H1 (cell line): ENCODE results near the gene TMTC2. TPM values are rescaled to one million over a fixed set of nuclear protein-coding genes. Genes with fewer than 3 reads are reported as not detected.

Experiments
- CTCF ChIA-PET: fragments of 300-600 bp; sonication (Branson Sonifier 250); formaldehyde crosslinking; loops from one replicate; lab custom pipeline; 2021; ENCODE audit not compliant: partially characterized antibody; lab: Charles Lee
- POLR2A ChIA-PET: fragments of 300-600 bp; sonication (Branson Sonifier 250); formaldehyde crosslinking; loops from one replicate; lab custom pipeline; 2021; ENCODE audit warnings: inconsistent platforms; ENCODE audit not compliant: partially characterized antibody; lab: Charles Lee
- DNase-seq, 2 experiments: peaks; one replicate each; pipeline versions ENCODE4 v3.0.0 to v3.0.0-alpha.2; 2010 to 2022; ENCODE audit warnings: low spot score in 2 of 2, low read depth in 1 of 2, mixed read lengths in 1 of 2
- FAIRE-seq: peaks from 2 replicates; lab custom pipeline; 2011; peaks lifted over from hg19 to GRCh38; lab: Jason Lieb, UNC
- H2AFZ ChIP-seq: 2 replicates; pipeline ENCODE4 v1.8.1; 2012; ENCODE audit warnings: low read length, inconsistent platforms
- H2AK5ac ChIP-seq: 2 replicates; pipeline ENCODE4 v1.6.1; 2013; ENCODE audit warnings: low read depth, low read length
- H2BK120ac ChIP-seq: replicated peaks from 2 replicates; pipeline ENCODE3; 2013; ENCODE audit warnings: low read depth, low read length, inconsistent platforms
- H2BK12ac ChIP-seq: 2 replicates; pipeline ENCODE4 v1.6.1; 2013; ENCODE audit warnings: low read depth, low read length
- H2BK15ac ChIP-seq: 2 replicates; pipeline ENCODE4 v1.6.1; 2013; ENCODE audit warnings: low read length
- H2BK20ac ChIP-seq: 2 replicates; pipeline ENCODE4 v1.6.1; 2013; ENCODE audit warnings: low read length
- H2BK5ac ChIP-seq: 2 replicates; pipeline ENCODE4 v1.6.1; 2013; ENCODE audit warnings: low read depth, low read length
- H3K14ac ChIP-seq: 2 replicates; pipeline ENCODE4 v1.6.1; 2013; ENCODE audit warnings: inconsistent platforms; ENCODE audit not compliant: insufficient read length
- H3K18ac ChIP-seq: 2 replicates; pipeline ENCODE4 v1.6.1; 2013; ENCODE audit warnings: low read length; ENCODE audit errors: extremely low read depth
- H3K23ac ChIP-seq: 2 replicates; pipeline ENCODE4 v1.6.1; 2013; ENCODE audit warnings: inconsistent platforms; ENCODE audit not compliant: insufficient read length
- H3K23me2 ChIP-seq: 2 replicates; pipeline ENCODE4 v1.6.1; 2013; ENCODE audit warnings: low read depth, low read length
- H3K27ac ChIP-seq: 2 replicates; pipeline ENCODE4 v1.6.1; 2011; ENCODE audit warnings: low read depth, low read length, inconsistent platforms
- H3K27me3 ChIP-seq, 4 experiments: replicated peaks in 1 of 4; 1 replicate in 1 of 4; 2 replicates in 3 of 4; pipeline versions ENCODE4 v1.6.1 to v1.8.1; 2011 to 2013; ENCODE audit warnings: low read length in 3 of 4, mild to moderate bottlenecking in 3 of 4, inconsistent platforms in 2 of 4, mixed read lengths in 2 of 4, moderate library complexity in 1 of 4; ENCODE audit not compliant: control insufficient read depth in 3 of 4, insufficient read depth in 3 of 4; ENCODE audit errors: extremely low read depth in 1 of 4
- H3K36me3 ChIP-seq, 4 experiments: 2 replicates each; pipeline versions ENCODE4 v1.6.1 to v1.8.1; 2011 to 2013; ENCODE audit warnings: mild to moderate bottlenecking in 4 of 4, low read length in 3 of 4, moderate library complexity in 2 of 4, control low read depth in 1 of 4, inconsistent platforms in 1 of 4; ENCODE audit not compliant: insufficient read depth in 4 of 4, control insufficient read depth in 2 of 4
- H3K4ac ChIP-seq: replicated peaks from 2 replicates; pipeline ENCODE3; 2013; ENCODE audit warnings: low read length, low read depth, mixed read lengths, inconsistent platforms; ENCODE audit not compliant: insufficient read length
- H3K4me1 ChIP-seq, 4 experiments: replicated peaks in 1 of 4; 1 replicate in 1 of 4; 2 replicates in 3 of 4; pipeline versions ENCODE4 v1.6.1 to v1.8.1; 2011 to 2013; ENCODE audit warnings: low read length in 3 of 4, inconsistent platforms in 2 of 4, mixed read lengths in 1 of 4; ENCODE audit not compliant: insufficient read depth in 4 of 4, control insufficient read depth in 3 of 4
- H3K4me2 ChIP-seq, 2 experiments: 2 replicates each; pipeline versions ENCODE4 v1.6.1 to v1.8.1; 2011 to 2013; ENCODE audit warnings: low read depth in 2 of 2, low read length in 2 of 2, control low read depth in 1 of 2, inconsistent platforms in 1 of 2, mild to moderate bottlenecking in 1 of 2; ENCODE audit not compliant: insufficient read depth in 1 of 2
- H3K4me3 ChIP-seq, 4 experiments: fragments of 200-600, 300-600 bp in 1 of 4; sonication (generic), shearing (Covaris generic), sonication (Bioruptor Twin) in 1 of 4; 2 replicates each; pipeline versions ENCODE4 v1.5.1 to v1.8.1; 2011 to 2016; ENCODE audit warnings: low read length in 4 of 4, low read depth in 3 of 4, control low read depth in 2 of 4, inconsistent platforms in 2 of 4, mild to moderate bottlenecking in 2 of 4, mixed read lengths in 1 of 4, moderate library complexity in 1 of 4; ENCODE audit not compliant: insufficient read depth in 2 of 4; ENCODE audit errors: extremely low read depth in 1 of 4
- H3K56ac ChIP-seq: replicated peaks from 2 replicates; pipeline ENCODE3; 2013; ENCODE audit warnings: low read depth, mild to moderate bottlenecking, mixed read lengths, low read length, inconsistent platforms; ENCODE audit not compliant: insufficient read length
- H3K79me1 ChIP-seq: 2 replicates; pipeline ENCODE4 v1.6.1; 2013; ENCODE audit warnings: low read depth, low read length, control low read depth
- H3K79me2 ChIP-seq, 2 experiments: 2 replicates each; pipeline versions ENCODE4 v1.6.1 to v1.8.1; 2012 to 2013; ENCODE audit warnings: low read length in 2 of 2, mild to moderate bottlenecking in 2 of 2, inconsistent platforms in 1 of 2; ENCODE audit not compliant: insufficient read depth in 2 of 2, control insufficient read depth in 1 of 2
- H3K9ac ChIP-seq, 4 experiments: replicated peaks in 1 of 4; 1 replicate in 1 of 4; 2 replicates in 3 of 4; pipeline versions ENCODE4 v1.6.1 to v1.8.1; 2011 to 2013; ENCODE audit warnings: low read depth in 3 of 4, low read length in 3 of 4, control low read depth in 2 of 4, mild to moderate bottlenecking in 2 of 4, moderate library complexity in 2 of 4, inconsistent platforms in 1 of 4; ENCODE audit errors: extremely low read depth in 1 of 4
- H3K9me3 ChIP-seq, 2 experiments: 2 replicates each; pipeline versions ENCODE4 v1.6.1 to v1.8.1; 2012 to 2013; ENCODE audit warnings: mild to moderate bottlenecking in 2 of 2, moderate library complexity in 2 of 2, control low read depth in 1 of 2, inconsistent platforms in 1 of 2, low read depth in 1 of 2, low read length in 1 of 2, mixed read lengths in 1 of 2; ENCODE audit not compliant: insufficient read depth in 2 of 2
- H4K20me1 ChIP-seq, 2 experiments: replicated peaks in 1 of 2; 2 replicates each; pipeline versions ENCODE3 to v1.8.1; 2011 to 2013; ENCODE audit warnings: inconsistent platforms in 2 of 2, low read length in 2 of 2, mild to moderate bottlenecking in 1 of 2; ENCODE audit not compliant: insufficient read depth in 2 of 2, control insufficient read depth in 1 of 2
- H4K5ac ChIP-seq: 2 replicates; pipeline ENCODE4 v1.6.1; 2013; ENCODE audit warnings: low read length, low read depth, mixed read lengths, inconsistent platforms; ENCODE audit not compliant: insufficient read length
- H4K8ac ChIP-seq: 2 replicates; pipeline ENCODE4 v1.8.0; 2013; ENCODE audit warnings: mild to moderate bottlenecking, moderate library complexity, low read length, inconsistent platforms; ENCODE audit not compliant: insufficient read depth; ENCODE audit errors: extremely low read depth
- H4K91ac ChIP-seq: replicated peaks from 2 replicates; pipeline ENCODE3; 2013; ENCODE audit warnings: low read length, mixed read lengths, inconsistent platforms; ENCODE audit not compliant: insufficient read length
- CBX5 ChIP-seq: fragments of 300-800, 300-1000 bp; sonication (generic); IDR thresholded peaks from 2 replicates; pipeline ENCODE4 v1.7.1; 2016; ENCODE audit warnings: antibody characterized with exemption, low read length, low read depth
- CREB1 ChIP-seq: IDR thresholded peaks from 2 replicates; pipeline ENCODE4 v1.6.1; 2012; ENCODE audit warnings: inconsistent platforms
- GABPA ChIP-seq: IDR thresholded peaks from 2 replicates; pipeline ENCODE4 v1.6.1; 2011; ENCODE audit warnings: mild to moderate bottlenecking, low read length, moderate library complexity, borderline replicate concordance; ENCODE audit not compliant: insufficient read depth
- JUND ChIP-seq: IDR thresholded peaks from 2 replicates; pipeline ENCODE4 v1.6.1; 2011; ENCODE audit warnings: mild to moderate bottlenecking, improper control_type of control experiment, low read length
- KDM5A ChIP-seq: fragments of 200-600 bp; IDR thresholded peaks from 2 replicates; pipeline ENCODE4 v1.7.1; 2012; ENCODE audit warnings: mild to moderate bottlenecking, low read length, inconsistent platforms, mixed read lengths
- POLR2A ChIP-seq, 2 experiments: IDR thresholded peaks; 1 replicate in 1 of 2; 2 replicates in 1 of 2; pipeline ENCODE4 v1.6.1; 2011; ENCODE audit warnings: low read depth in 2 of 2, low read length in 2 of 2, mild to moderate bottlenecking in 2 of 2; ENCODE audit errors: control extremely low read depth in 1 of 2
- POU5F1 ChIP-seq: IDR thresholded peaks from 2 replicates; pipeline ENCODE4 v1.6.1; 2011; ENCODE audit warnings: low read depth, mild to moderate bottlenecking, low read length, moderate library complexity
- RAD21 ChIP-seq, 2 experiments: IDR thresholded peaks in 1 of 2; conservative IDR thresholded peaks in 1 of 2; 2 replicates each; pipeline ENCODE4 v1.6.1; 2011; ENCODE audit warnings: low read depth in 2 of 2, low read length in 2 of 2, improper control_type of control experiment in 1 of 2, inconsistent platforms in 1 of 2, mild to moderate bottlenecking in 1 of 2, moderate library complexity in 1 of 2
- RFX5 ChIP-seq: IDR thresholded peaks from 2 replicates; pipeline ENCODE4 v1.6.1; 2011; ENCODE audit warnings: low read depth, low read length, improper control_type of control experiment, borderline replicate concordance
- RXRA ChIP-seq: IDR thresholded peaks from 2 replicates; pipeline ENCODE4 v1.6.1; 2011; ENCODE audit warnings: low read depth, mild to moderate bottlenecking, low read length, moderate library complexity; ENCODE audit not compliant: insufficient read depth
- SIN3A ChIP-seq, 2 experiments: IDR thresholded peaks in 1 of 2; conservative IDR thresholded peaks in 1 of 2; 2 replicates each; pipeline ENCODE4 v1.6.1; 2011 to 2012; ENCODE audit warnings: low read length in 2 of 2, improper control_type of control experiment in 1 of 2, low read depth in 1 of 2, mild to moderate bottlenecking in 1 of 2
- TCF12 ChIP-seq: IDR thresholded peaks from 2 replicates; pipeline ENCODE4 v1.6.1; 2011; ENCODE audit warnings: low read depth, mild to moderate bottlenecking, low read length
- YY1 ChIP-seq: IDR thresholded peaks from 2 replicates; pipeline ENCODE4 v1.6.1; 2011; ENCODE audit warnings: low read depth, mild to moderate bottlenecking, low read length
- WGBS, 2 experiments: shearing (Covaris generic) in 1 of 2; methylation state at CpG; one replicate each; pipeline versions ENCODE4 v1.1.6 to v1.1.7; 2013 to 2015; ENCODE audit warnings: low lambda C conversion rate in 2 of 2, mixed read lengths in 2 of 2, inconsistent platforms in 1 of 2, low coverage in 1 of 2, missing lambda C conversion rate in 1 of 2; ENCODE audit not compliant: insufficient replicate concordance in 2 of 2, insufficient coverage in 1 of 2, insufficient read length in 1 of 2; ENCODE audit errors: extremely low coverage in 1 of 2, missing lambda C conversion rate in 1 of 2; 5-methylcytosine and 5-hydroxymethylcytosine counted together
- polyA plus RNA-seq, 7 experiments: library from polyadenylated mRNA; depleted of rRNA in 3 of 7; stranded (reverse) in 5 of 7; unstranded in 2 of 7; fragments of >200 nt in 5 of 7; fragments of 200-250 nt in 2 of 7; gene quantifications; 1 replicate in 5 of 7; 2 replicates in 1 of 7; 4 replicates in 1 of 7; pipeline versions ENCODE4 v1.2.1 to v1.2.3, GENCODE V29; 2011 to 2013; ENCODE audit warnings: missing spikeins in 2 of 7, mixed read lengths in 2 of 7
- total RNA-seq: library from RNA; stranded (reverse); fragmentation: NEBNext Ultra II Directional; extraction: Animal tissue kit (Norgen Biotek cat#: 25700); gene quantifications from 2 replicates; pipeline ENCODE4 v1.2.1, GENCODE V29; 2021

Gene TMTC2
- total and polyA plus RNA-seq, 2 of the 8 experiments (the other 6 are each of a cell fraction or from before 2014, with no cell fraction given): 2.3 to 3.9 TPM

DNA sequence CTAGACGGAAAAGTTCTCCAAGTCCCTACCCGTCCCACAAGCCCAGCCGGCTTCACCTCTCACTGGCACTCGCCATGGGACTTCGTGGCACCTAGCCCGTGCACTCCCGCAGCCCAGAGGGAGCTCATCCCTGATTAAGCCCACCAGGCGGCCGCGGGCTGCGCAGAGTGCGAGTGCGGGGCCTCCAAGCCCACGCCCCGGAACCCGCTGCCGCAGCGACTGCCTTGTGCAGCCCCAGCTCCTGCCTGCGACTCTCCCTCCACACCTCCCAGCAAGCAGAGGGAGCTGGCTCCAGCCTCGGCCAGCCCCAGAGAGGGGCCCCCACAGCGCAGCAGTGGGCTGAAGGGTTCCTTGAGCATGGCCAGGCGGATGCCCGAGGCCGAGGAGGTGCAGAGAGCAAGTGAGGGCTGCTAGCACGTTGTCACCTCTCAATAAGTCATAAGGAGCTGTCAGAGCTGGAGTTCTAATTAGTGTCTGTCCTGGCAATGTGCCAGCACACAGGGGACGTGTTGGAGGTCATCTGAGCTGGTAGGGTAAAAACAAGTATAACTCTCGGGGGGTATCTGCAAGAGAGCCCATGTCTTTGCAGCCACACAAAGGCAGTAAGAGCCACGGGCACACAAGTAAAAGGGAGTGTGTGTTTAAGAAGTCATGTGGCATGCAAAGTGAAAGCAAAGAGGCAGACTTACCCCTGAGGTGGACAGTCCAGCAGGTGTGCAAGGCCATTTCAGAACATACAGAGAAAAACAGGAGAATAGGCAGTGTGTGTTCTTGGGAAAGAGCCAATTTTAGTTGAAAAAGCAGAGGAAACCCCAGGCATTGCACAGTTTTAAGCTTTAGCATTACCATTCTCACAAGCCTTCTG, 27.1 kb upstream of the TMTC2 start:
- no peaks in the 10 kb centered on the region for H3K79me2 ChIP-seq
- H2BK15ac ChIP-seq: no peak overlapping the region
- no peak overlapping the region for H4K8ac ChIP-seq
- H3K18ac ChIP-seq: no peak overlapping the region
- H2BK20ac ChIP-seq: no peak overlapping the region
- DNase-seq (no peak), FAIRE-seq (no peak)
- no peak overlapping the region for H3K23ac ChIP-seq
- no peak overlapping the region for H2BK120ac ChIP-seq
- H3K4me1 ChIP-seq: peaks cover 0 to 4% (median 1%) of the 10 kb centered on the region in 4 experiments; a peak in 1 of 7 replicates
- H3K36me3 ChIP-seq: no peaks in the 10 kb centered on the region; a peak in 1 of 8 replicates
- H3K27ac ChIP-seq: no peak overlapping the region
- ChIA-PET CTCF (interaction anchor here (0.9 to 1.4 kb wide), 3 partner anchors 9 to 26 kb away, joined by 3 read pairs; no protein-coding TSS in a partner anchor), POLR2A (no interaction called here)
- H3K4me2 ChIP-seq: no peak overlapping the region
- H2AK5ac ChIP-seq: no peak overlapping the region
- peaks cover 0 to 6% of the 10 kb centered on the region in 2 experiments; a peak in 1 of 4 replicates for H3K9me3 ChIP-seq
- no peaks in the 10 kb centered on the region for H3K79me1 ChIP-seq
- H3K14ac ChIP-seq: no peak overlapping the region
- no peaks in the 10 kb centered on the region for H3K23me2 ChIP-seq
- H3K56ac ChIP-seq: no peak overlapping the region
- WGBS, 2 experiments: 91% methylated on average over 26 of the region's 28 CpGs; no CpG with 5 or more reads in 1 of the 2 experiments
- H3K4ac ChIP-seq: no peak overlapping the region
- no peaks in the 10 kb centered on the region for H4K20me1 ChIP-seq
- no peak overlapping the region for H4K91ac ChIP-seq
- H3K4me3 ChIP-seq: no peak overlapping the region
- no peaks in the 10 kb centered on the region for H3K27me3 ChIP-seq
- H3K9ac ChIP-seq: no peak overlapping the region
- no peak overlapping the region for H2AFZ ChIP-seq
- H2BK5ac ChIP-seq: no peak overlapping the region
- H4K5ac ChIP-seq: no peak overlapping the region
- no peak overlapping the region for H2BK12ac ChIP-seq
- TF ChIP-seq KDM5A (no peak), GABPA (no peak), YY1 (no peak), SIN3A (conservative IDR thresholded peaks at IDR 0.05 in 1 of 2, IDR thresholded peaks at IDR 0.05 in 1 of 2; ENCODE audit: low read depth in 1 of 2, low read length in 2 of 2) (no peak), RXRA (no peak), POU5F1 (no peak), JUND (no peak), RFX5 (no peak), CBX5 (no peak), CREB1 (no peak), TCF12 (no peak), POLR2A (IDR thresholded peaks at IDR 0.05; ENCODE audit: control extremely low read depth in 1 of 2, low read depth in 2 of 2, low read length in 2 of 2) (no peak), RAD21 (IDR thresholded peaks at IDR 0.05 in 1 of 2, conservative IDR thresholded peaks at IDR 0.05 in 1 of 2; ENCODE audit: low read depth in 2 of 2, low read length in 2 of 2) (no peak)
